ENCODE data around the gene C1orf185. TPM values are rescaled to one million over a fixed set of nuclear protein-coding genes. Genes with fewer than 3 reads are reported as not detected.
A peak's percentile ranks its signal among the peaks of the same experiment; 100 is the strongest.

Gene C1orf185
- total and polyA plus RNA-seq, 2 of the 4 experiments (the other 2 are of a cell fraction): not detected

DNA sequence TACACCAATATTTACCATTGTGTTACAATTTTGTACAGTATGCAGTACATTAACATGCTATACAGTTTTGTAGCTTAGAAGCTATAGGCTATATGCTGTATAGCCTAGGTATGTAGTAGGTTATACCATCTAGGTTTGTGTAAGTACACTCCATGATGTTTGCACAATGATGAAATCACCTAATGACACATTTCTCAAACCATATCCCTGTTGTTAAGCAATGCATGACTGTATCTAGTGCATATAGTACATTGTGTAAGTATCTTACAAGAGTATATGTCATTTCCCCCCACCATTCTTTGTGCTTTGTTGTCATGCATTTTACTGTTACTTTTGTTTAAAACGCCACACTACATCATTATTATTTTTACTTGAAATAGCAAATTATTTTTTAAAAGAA lies 68.3 kb downstream of the C1orf185 start:
- Histone ChIP-seq H2BK20ac (ENCODE audit: low read depth, low read length) (no peak overlapping the region), H3K18ac (ENCODE audit: low read depth, low read length) (no peak overlapping the region), H2BK120ac (ENCODE audit: low read depth, low read length) (no peak overlapping the region), H4K91ac (ENCODE audit: insufficient read depth, low read depth, low read length) (no peak overlapping the region), H4K20me1 (ENCODE audit: insufficient read depth, low read length) (no peaks in the 10 kb centered on the region), H2BK15ac (ENCODE audit: low read depth, low read length) (no peak overlapping the region), H3K36me3 (ENCODE audit: control insufficient read depth, insufficient read depth, low read length) (no peaks in the 10 kb centered on the region), H4K8ac (ENCODE audit: low read depth in 2 of 2, low read length in 2 of 2) (no peak overlapping the region), H3K23ac (ENCODE audit: low read depth, low read length) (no peak overlapping the region), H3K27me3 (ENCODE audit: control insufficient read depth, insufficient read depth, low read length) (peaks cover 4% of the 10 kb centered on the region; the same call in 1 of the 2 replicates), H3K79me1 (ENCODE audit: low read depth in 1 of 2, low read length in 2 of 2) (no peaks in the 10 kb centered on the region), H2AK9ac (replicated peaks; ENCODE audit: low read depth, low read length, poor library complexity) (no peak overlapping the region), H3K4ac (ENCODE audit: low read depth, low read length) (no peak overlapping the region), H2BK5ac (ENCODE audit: low read depth, low read length, poor library complexity, severe bottlenecking) (no peak overlapping the region), H3K27ac (ENCODE audit: insufficient read depth, low read length) (no peak overlapping the region), H3K4me3 (ENCODE audit: insufficient read depth, low read depth, low read length) (no peak overlapping the region), H3K9me3 (ENCODE audit: control insufficient read depth, insufficient read depth, low read length) (no peaks in the 10 kb centered on the region), H3K4me1 (ENCODE audit: control insufficient read depth, insufficient read depth, low read length) (no peaks in the 10 kb centered on the region), H2AFZ (replicated peaks; ENCODE audit: low read length, poor library complexity) (no peak overlapping the region), H4K5ac (ENCODE audit: low read depth, low read length) (no peak overlapping the region), H2AK5ac (ENCODE audit: low read depth, low read length) (no peak overlapping the region), H3K56ac (ENCODE audit: extremely low read depth, insufficient read depth, low read length) (no peak overlapping the region), H3K14ac (replicated peaks; ENCODE audit: low read depth, low read length) (no peak overlapping the region), H3K9ac (ENCODE audit: low read depth, low read length) (no peak overlapping the region), H3K4me2 (ENCODE audit: low read depth, low read length) (no peak overlapping the region), H3K9me1 (ENCODE audit: insufficient read depth, low read length) (no peaks in the 10 kb centered on the region)
- no TSS peak for BruUV-seq (replicated peaks)
- in situ Hi-C loops (cut with MboI; ENCODE audit: low sequenced_read_pairs): no loop called here
- ChIA-PET CTCF (interaction anchor here (1.1 kb wide), 1 partner anchor 19 kb away, joined by 3 read pairs; no protein-coding TSS in a partner anchor), POLR2A (ENCODE audit: unreplicated experiment) (no interaction called here)
- no CpG with 5 or more reads among the region's 1 CpG for WGBS, 2 experiments (ENCODE audit: extremely low coverage in 2 of 2, insufficient read length in 1 of 2)
- ATAC-seq (ENCODE audit: low read depth): no peak
- TF ChIP-seq, protein P1, sequence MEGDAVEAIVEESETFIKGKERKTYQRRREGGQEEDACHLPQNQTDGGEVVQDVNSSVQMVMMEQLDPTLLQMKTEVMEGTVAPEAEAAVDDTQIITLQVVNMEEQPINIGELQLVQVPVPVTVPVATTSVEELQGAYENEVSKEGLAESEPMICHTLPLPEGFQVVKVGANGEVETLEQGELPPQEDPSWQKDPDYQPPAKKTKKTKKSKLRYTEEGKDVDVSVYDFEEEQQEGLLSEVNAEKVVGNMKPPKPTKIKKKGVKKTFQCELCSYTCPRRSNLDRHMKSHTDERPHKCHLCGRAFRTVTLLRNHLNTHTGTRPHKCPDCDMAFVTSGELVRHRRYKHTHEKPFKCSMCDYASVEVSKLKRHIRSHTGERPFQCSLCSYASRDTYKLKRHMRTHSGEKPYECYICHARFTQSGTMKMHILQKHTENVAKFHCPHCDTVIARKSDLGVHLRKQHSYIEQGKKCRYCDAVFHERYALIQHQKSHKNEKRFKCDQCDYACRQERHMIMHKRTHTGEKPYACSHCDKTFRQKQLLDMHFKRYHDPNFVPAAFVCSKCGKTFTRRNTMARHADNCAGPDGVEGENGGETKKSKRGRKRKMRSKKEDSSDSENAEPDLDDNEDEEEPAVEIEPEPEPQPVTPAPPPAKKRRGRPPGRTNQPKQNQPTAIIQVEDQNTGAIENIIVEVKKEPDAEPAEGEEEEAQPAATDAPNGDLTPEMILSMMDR (conservative IDR thresholded peaks at IDR 0.05; ENCODE audit: low read depth, low read length): no peak
- TF ChIP-seq RCOR1 (IDR thresholded peaks at IDR 0.05; ENCODE audit: insufficient replicate concordance, low read length) (no peak), CEBPB (IDR thresholded peaks at IDR 0.05; ENCODE audit: low read depth, low read length) (peak; percentile 84)
- TF ChIP-seq, protein P2, sequence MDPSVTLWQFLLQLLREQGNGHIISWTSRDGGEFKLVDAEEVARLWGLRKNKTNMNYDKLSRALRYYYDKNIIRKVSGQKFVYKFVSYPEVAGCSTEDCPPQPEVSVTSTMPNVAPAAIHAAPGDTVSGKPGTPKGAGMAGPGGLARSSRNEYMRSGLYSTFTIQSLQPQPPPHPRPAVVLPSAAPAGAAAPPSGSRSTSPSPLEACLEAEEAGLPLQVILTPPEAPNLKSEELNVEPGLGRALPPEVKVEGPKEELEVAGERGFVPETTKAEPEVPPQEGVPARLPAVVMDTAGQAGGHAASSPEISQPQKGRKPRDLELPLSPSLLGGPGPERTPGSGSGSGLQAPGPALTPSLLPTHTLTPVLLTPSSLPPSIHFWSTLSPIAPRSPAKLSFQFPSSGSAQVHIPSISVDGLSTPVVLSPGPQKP (IDR thresholded peaks at IDR 0.05; ENCODE audit: borderline replicate concordance, low read depth, low read length): no peak
- TF ChIP-seq, protein P3, sequence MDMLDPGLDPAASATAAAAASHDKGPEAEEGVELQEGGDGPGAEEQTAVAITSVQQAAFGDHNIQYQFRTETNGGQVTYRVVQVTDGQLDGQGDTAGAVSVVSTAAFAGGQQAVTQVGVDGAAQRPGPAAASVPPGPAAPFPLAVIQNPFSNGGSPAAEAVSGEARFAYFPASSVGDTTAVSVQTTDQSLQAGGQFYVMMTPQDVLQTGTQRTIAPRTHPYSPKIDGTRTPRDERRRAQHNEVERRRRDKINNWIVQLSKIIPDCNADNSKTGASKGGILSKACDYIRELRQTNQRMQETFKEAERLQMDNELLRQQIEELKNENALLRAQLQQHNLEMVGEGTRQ (IDR thresholded peaks at IDR 0.05; ENCODE audit: low read depth, low read length): no peak
- intact Hi-C loops (cut with micrococcal nuclease): no loop called here
- DNase-seq: peak; percentile 47
- dilution Hi-C loops (cut with HindIII; ENCODE audit: low sequenced_read_pairs, unreplicated experiment): no loop called here
